GM18870 (cell line): ENCODE results near the gene WNK4.
"Not testable (repeated sequence)": the region's sequence is repeated elsewhere in the genome, so short reads cannot be mapped to it uniquely, and the experiment has no call there.

Experiments used
- ATAC-seq: cut with Tn5 transposase; IDR thresholded peaks from one replicate; pipeline ENCODE4 v1.9.1; 2021; ENCODE audit warnings: moderate library complexity; ENCODE audit not compliant: unreplicated experiment

WNK4 gene

GRCh38 chr17:42769964-42770363 is 10.4 kb upstream of the WNK4 start:
- not testable (repeated sequence) for ATAC-seq

GRCh38 chr17:42772945-42773289 is 7.5 kb upstream of the WNK4 start:
- ATAC-seq = no peak

GRCh38 chr17:42773290-42774035 is 6.9 kb upstream of the WNK4 start, which contains the start of gene VPS25:
VPS25 (plus strand) TSS chr17:42773449; CDS start chr17:42773476, 27 bp downstream.
- no peak for ATAC-seq

- no peak for ATAC-seq
These were observed 6.2 kb upstream of the WNK4 start for GRCh38 chr17:42774066-42774745.

GRCh38 chr17:42775534-42776098 is 4.8 kb upstream of the WNK4 start:
- ATAC-seq = no peak

- no peak for ATAC-seq
These were observed 1.8 kb upstream of the WNK4 start for GRCh38 chr17:42778570-42778969.

- no peak for ATAC-seq
These were observed 990 bp upstream of the WNK4 start for GRCh38 chr17:42779304-42779935.

GRCh38 chr17:42780851-42781638 is 635 bp downstream of the WNK4 start:
- no peak for ATAC-seq

- no peak for ATAC-seq
These were observed 1.3 kb downstream of the WNK4 start for GRCh38 chr17:42781639-42782165.

- no peak for ATAC-seq
These were observed 2.0 kb downstream of the WNK4 start for GRCh38 chr17:42782166-42783061.

- no peak for ATAC-seq
These were observed 2.8 kb downstream of the WNK4 start for GRCh38 chr17:42783062-42783790.

GRCh38 chr17:42783791-42784138 is 3.4 kb downstream of the WNK4 start:
- no peak for ATAC-seq

- ATAC-seq = no peak
These were observed 4.0 kb downstream of the WNK4 start for GRCh38 chr17:42784409-42784808.

GRCh38 chr17:42784811-42785592 is 4.6 kb downstream of the WNK4 start:
- no peak for ATAC-seq

- no peak for ATAC-seq
These were observed 6.9 kb downstream of the WNK4 start for GRCh38 chr17:42787266-42787665.

- ATAC-seq = no peak
These were observed 11.5 kb downstream of the WNK4 start for GRCh38 chr17:42791948-42792347.

- ATAC-seq = no peak
These were observed 12.1 kb downstream of the WNK4 start for GRCh38 chr17:42792545-42792944.

GRCh38 chr17:42795061-42795460 is 14.7 kb downstream of the WNK4 start:
- no peak for ATAC-seq
